UCSD-AML1 (cell line): ENCODE results near the gene PPM1E.

Source experiments
- DNase-seq: peaks from one replicate; lab custom pipeline; 2025; ENCODE audit not compliant: unreplicated experiment; lab: John Stamatoyannopoulos, UW

Gene PPM1E

DNA sequence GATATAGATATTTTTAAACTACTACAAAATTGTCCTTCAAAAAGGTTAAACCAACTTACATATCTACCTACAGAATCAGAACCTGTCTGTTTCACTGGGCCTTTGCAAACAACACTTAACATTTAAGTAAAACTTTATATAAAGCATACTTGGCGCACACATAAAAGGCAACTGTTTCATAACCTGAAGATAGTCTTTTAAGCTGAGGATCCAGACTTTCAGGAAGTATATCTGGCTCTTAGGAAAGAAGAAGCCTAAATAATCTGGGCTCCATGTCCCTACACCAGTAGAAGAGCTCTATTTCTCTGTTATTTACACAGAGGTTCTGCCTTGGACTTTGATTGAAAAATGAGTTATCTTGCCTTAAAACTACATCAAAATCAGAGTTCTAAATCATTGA, 275.2 kb downstream of the PPM1E start:
- DNase-seq = no peak
